Muscle of arm (tissue), 12 donors: ENCODE results near the gene CACNA1E. TPM values are rescaled to one million over a fixed set of nuclear protein-coding genes. Genes with fewer than 3 reads are reported as not detected.

Experiments
- DNase-seq: peaks from one replicate; pipeline ENCODE4 v3.0.0-alpha.2; 2013
- polyA plus RNA-seq, 12 donors: library from polyadenylated mRNA; unstranded; fragments of 120-200 nt; gene quantifications; one replicate each; pipeline ENCODE4 v1.2.1, GENCODE V29; 2013; ENCODE audit not compliant: insufficient read length in 12 of 12

CACNA1E gene
- polyA plus RNA-seq, 12 donors = 0.13 to 3.0 (median 0.42) TPM; not detected in 1

- no peak for DNase-seq
Measured at GRCh38 chr1:181583598-181583997, 100.3 kb downstream of the CACNA1E start.

DNA sequence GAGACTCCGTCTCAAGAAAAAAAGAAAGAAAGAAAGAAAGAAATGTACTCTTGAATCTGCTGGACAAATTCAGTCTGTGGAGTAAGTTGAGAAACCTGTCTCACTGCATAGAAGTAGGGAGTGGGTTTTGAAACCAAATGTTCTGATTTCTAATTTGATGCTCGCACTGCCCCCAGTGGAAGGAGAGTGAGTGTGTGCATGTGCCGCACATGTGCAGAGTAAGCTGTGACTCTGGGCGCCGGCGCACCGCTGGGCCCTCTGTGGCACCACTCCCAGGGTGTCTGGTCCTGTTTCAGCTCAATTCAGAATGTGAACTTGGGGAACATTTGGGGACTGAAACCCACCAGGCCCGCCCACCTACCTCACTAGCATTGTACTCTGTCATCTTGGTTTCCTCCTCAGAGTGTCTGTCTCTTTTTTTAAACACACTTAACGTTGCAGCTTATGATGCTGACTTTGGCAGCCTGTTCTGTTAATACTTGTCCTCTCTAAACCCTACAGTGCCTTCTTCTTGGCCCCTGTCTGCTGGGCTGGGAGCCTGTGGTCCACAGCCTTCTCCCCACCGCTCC, 104.6 kb downstream of the CACNA1E start:
- DNase-seq = no peak

DNA sequence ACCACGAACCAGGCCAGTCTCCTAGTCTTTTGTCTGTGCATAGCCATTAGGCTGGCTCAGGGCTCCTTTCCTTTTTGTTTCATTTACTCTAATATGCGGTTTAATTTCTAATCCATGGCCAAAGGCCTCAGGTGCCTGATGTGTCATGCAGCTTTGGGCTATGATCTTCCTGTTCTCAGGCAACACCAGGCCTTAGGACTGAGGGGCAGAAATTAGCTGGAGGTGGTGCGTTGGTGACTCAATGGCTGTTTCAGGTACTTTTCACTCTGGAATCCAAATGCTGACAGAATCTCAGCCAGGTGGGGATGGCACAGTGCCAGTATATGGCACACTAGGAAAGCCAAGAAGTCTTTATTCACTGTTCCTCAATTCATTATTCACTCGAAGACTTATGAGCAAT, 105.3 kb downstream of the CACNA1E start:
- no peak for DNase-seq

DNA sequence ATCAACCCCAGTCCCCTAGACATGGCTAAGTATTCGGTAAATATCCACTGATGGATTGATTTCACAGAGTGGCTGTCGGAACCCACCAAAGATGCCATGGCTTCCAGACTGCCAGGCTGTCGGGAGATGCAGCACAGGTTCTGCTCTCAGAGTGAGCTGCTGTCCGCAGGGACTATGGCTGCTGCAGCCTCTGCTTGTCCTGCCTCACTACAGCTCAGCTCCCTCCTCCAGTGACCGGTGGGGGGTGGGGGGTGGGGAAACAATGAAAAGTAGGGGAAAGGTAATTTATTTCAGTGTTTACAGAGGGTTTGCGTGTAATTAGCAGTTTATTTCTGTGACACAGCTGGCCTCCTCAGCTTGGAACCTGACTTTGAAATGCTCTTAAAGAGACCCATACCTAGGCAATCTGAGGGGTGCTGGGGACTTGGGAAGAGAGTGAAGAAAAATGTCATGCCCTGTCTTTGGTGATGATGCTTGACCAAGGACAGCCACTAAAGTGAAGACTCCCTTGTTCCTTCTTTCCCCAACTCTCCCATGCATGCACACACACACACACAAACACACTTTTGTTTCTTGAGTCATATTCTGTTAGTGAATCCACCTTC, 109.0 kb downstream of the CACNA1E start:
- DNase-seq = no peak

GRCh38 chr1:181593042-181593441, 109.7 kb downstream of the CACNA1E start:
- no peak for DNase-seq

- no peak for DNase-seq
Measured at GRCh38 chr1:181594553-181594952, 111.2 kb downstream of the CACNA1E start.

DNA sequence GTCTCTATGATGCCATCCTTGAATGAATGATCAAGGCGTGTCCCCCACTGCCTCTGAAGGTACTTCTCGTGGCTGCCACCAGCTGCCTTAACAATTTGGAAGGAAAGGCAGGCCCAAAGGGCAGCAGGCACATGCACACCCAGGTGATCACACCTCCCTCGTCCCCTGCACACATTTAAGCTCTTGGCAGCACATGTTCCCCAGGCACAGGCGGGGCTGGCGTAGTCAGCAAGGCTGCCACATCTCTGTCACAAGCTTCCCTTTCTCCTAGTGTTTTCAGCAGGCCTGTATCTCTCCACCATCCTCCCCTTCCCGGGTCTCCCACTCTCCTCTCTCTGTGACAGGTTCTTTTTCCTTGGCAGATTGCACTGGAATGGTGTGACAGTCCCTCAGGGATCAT, 111.9 kb downstream of the CACNA1E start:
- no peak for DNase-seq

GRCh38 chr1:181601186-181601950, 118.1 kb downstream of the CACNA1E start:
- DNase-seq = no peak

- DNase-seq = no peak
Measured at GRCh38 chr1:181603735-181604410, 120.6 kb downstream of the CACNA1E start.

DNA sequence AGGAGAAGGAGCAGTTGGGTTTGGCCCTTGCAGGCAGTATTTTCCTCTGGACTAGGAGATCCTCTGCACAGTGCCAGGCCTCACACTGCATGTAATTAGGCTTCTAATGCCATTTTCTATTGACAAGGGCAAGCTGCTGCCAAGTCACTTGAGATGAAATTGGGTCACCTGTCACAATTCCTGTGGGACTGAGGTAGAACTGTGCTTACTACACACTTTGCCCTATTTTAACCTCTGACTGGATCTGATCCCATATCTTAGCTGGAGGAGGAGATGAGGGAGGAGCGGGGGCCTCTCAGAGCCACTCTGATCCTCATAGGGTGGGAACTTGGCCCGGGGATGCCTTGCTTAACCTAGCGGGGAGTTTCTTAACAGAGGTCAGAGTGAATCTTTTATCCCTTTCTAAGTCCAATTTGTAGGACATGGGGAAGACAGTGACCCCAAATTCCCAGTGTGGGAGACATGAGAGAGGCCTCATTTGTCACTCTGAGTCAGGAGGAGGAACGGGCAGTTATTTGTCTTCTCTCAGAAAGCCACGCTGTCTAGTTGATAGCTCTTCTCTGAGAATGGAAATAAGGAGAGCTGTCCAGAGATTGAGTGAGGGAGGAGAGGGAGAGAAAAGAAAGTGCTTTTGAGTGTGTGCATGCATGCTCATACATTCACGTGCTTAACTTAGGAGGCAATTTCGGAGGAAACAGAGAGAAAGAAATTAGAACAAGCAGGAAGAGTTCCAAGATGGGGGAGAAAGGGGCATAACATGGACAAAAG, 121.3 kb downstream of the CACNA1E start:
- DNase-seq = no peak

DNA sequence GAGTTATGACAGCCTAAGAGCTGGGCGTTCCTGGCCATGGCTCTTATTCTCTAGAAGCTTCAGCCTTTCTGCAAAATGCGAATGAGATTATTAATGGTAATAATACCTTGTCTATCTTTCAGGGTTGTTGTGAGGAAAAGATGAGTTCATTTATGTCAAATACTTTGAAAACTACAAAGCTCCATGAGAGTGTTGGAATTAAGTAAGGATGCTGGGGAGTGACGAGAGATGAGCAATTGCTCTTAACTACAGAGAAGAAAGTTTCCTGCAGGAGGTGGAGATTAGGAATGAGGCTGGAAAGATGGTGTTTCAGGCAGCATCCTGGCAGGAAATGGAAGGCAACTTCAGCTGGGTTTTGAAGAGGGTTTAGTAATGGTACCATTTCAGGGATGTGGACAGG, 124.2 kb downstream of the CACNA1E start:
- DNase-seq = no peak

GRCh38 chr1:181608386-181608785, 125.1 kb downstream of the CACNA1E start:
- no peak for DNase-seq

DNA sequence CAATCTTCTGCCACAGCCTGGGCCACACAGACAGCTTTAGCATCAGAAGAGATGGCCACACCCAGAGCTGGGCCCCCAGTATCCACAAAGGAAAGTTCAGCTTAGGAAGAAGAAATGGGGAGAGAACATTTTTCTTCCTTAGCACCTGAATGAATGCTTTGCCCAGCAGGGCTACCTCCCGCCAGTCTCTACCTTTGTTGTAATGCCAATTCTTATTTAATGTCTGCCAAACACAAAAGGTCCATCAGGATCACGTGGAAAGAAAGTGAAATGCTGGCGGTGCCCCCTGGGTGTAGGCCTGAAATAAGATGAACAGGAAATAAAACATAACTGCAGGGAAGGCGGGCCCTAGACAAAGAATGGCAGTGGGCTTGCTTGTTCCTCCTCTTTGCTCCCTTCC, 125.6 kb downstream of the CACNA1E start:
- DNase-seq = no peak

DNA sequence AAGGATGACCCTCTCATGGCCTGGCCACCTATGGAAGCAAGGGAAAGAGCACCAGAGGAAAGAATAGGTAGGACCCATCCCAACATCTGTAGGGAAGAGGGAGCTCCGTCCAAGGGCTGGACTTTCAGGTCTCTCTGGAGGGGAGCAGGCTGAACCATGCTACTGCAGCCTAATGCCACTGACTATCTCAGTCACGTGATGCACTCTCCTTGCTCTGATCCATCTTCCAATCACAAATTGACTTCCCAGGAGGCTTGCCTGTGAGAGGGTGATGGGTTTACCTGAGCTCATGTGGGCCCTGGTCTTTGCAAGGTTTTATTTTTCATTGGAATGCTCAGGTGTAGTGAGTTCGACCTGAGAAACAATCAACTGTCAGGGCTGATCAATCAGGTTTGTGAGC, 128.8 kb downstream of the CACNA1E start:
- no peak for DNase-seq

DNA sequence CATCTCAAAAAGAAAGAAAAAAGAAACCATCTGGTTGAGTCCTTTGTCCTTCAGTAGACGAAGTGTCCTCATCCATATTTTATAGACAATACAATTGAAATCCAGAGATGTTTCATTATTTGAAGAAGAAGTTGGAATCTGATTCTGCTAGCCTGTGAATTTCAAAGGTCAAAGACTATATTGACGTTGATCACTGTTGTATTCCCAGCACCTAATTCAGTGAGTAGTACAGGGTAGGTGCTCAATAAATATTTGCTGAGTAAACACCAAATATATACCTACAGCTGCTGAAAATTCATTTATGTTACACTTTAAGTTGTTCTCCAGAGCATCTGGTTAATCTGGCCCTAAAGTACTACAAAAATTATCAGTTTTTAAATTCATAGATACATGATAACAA, 135.2 kb downstream of the CACNA1E start:
- no peak for DNase-seq

DNA sequence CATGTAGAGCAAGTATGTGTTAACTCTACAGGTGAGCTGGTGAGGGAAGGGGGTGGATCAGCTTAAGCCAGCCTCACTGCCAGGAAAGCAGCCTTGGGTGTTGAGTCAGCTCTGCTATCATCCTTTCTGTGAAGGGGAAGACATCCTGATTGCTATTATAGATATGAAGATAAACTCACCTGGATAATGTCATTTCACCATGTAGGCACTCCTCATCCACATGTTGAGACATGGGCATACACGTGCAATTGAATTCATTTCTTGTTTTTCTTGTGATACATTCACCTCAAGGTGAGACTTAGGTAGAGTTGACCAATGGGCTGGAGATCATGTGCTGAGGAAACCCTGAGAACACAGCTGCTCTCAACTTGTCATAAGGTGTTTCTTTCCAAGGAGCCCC, 136.9 kb downstream of the CACNA1E start:
- no peak for DNase-seq

- DNase-seq = no peak
Measured at GRCh38 chr1:181623850-181624249, 140.5 kb downstream of the CACNA1E start.

- DNase-seq = no peak
Measured at GRCh38 chr1:181626279-181626938, 143.1 kb downstream of the CACNA1E start.

- no peak for DNase-seq
Measured at GRCh38 chr1:181630398-181630797, 147.1 kb downstream of the CACNA1E start.

DNA sequence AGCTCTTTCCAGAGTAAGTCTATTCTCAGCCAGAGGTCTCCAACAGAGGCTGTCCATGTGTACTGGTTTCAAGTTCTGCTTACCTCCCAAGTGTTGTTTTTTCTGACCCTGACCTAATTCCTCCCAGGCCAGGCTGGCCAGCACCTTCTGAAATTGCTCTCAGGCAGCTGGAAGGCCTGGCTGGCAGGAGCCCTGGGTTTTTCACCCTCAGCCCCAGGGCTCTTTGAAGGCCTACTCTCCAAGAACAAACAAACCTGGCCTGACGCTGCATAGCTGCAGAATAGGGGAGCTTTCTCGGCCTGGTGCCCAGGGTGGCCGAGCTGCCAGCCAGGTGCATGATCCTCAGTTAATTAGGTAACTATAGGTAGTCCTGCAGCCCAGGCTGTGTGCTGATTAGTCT, 147.5 kb downstream of the CACNA1E start:
- no peak for DNase-seq

GRCh38 chr1:181632492-181632891, 149.2 kb downstream of the CACNA1E start:
- no peak for DNase-seq
